IPS-NIHi11 (cell line): ENCODE data around the gene TDRD3.
A peak's percentile ranks its signal among the peaks of the same experiment; 100 is the strongest.

Experiments used
- DNase-seq: peaks from one replicate; pipeline ENCODE4 v3.0.0; 2012; ENCODE audit warnings: mixed read lengths, low spot score

Gene TDRD3

GRCh38 chr13:60577761-60578160 is 180.7 kb downstream of the TDRD3 start:
- no peak for DNase-seq

- peak; percentile 57 for DNase-seq
Measured at GRCh38 chr13:60583196-60583888, 186.3 kb downstream of the TDRD3 start.

GRCh38 chr13:60583911-60584753 is 187.1 kb downstream of the TDRD3 start:
- peak; percentile 27 for DNase-seq

- DNase-seq: peak; percentile 27
Measured at GRCh38 chr13:60584976-60585375, 188.0 kb downstream of the TDRD3 start.

- no peak for DNase-seq
Measured at GRCh38 chr13:60590800-60591747, 194.1 kb downstream of the TDRD3 start.

GRCh38 chr13:60603049-60603448 is 206.0 kb downstream of the TDRD3 start:
- DNase-seq: no peak

- no peak for DNase-seq
Measured at GRCh38 chr13:60604058-60604457, 207.0 kb downstream of the TDRD3 start.

- DNase-seq: no peak
Measured at GRCh38 chr13:60608954-60609353, 211.9 kb downstream of the TDRD3 start.

GRCh38 chr13:60611523-60611922 is 214.5 kb downstream of the TDRD3 start:
- DNase-seq: no peak

- no peak for DNase-seq
Measured at GRCh38 chr13:60612593-60612992, 215.6 kb downstream of the TDRD3 start.

- no peak for DNase-seq
Measured at GRCh38 chr13:60613080-60613479, 216.1 kb downstream of the TDRD3 start.

GRCh38 chr13:60617991-60618733 is 221.1 kb downstream of the TDRD3 start:
- DNase-seq: peak; percentile 42

GRCh38 chr13:60619461-60619860 is 222.4 kb downstream of the TDRD3 start:
- DNase-seq: no peak

GRCh38 chr13:60620611-60621395 is 223.8 kb downstream of the TDRD3 start:
- no peak for DNase-seq

- DNase-seq: no peak
Measured at GRCh38 chr13:60623151-60623550, 226.1 kb downstream of the TDRD3 start.
